ENCODE results near the gene BDNF. TPM values are rescaled to one million over a fixed set of nuclear protein-coding genes. Genes with fewer than 3 reads are reported as not detected.

The BDNF gene
- total and polyA plus RNA-seq, 2 donors = 0.24 to 0.52 TPM

GRCh38 chr11:27615833-27616232, 84.4 kb downstream of the BDNF start:
- WGBS = 97% methylated on average over 5 of the region's 5 CpGs
- no peaks in the 10 kb centered on the region for H3K36me3 ChIP-seq (ENCODE audit: control insufficient read depth in 2 of 2, insufficient read depth in 2 of 2, low read length in 1 of 2)
- no peaks in the 10 kb centered on the region for H3K27me3 ChIP-seq (ENCODE audit: control insufficient read depth in 2 of 2, insufficient read depth in 1 of 2, low read length in 1 of 2)
- H3K4me1 ChIP-seq (ENCODE audit: control insufficient read depth in 2 of 2, insufficient read depth in 2 of 2, low read length in 2 of 2) = no peaks in the 10 kb centered on the region
- no peak overlapping the region for H3K4me3 ChIP-seq (ENCODE audit: low read length in 2 of 2)
- H3K27ac ChIP-seq (ENCODE audit: low read depth in 1 of 2, low read length in 1 of 2) = no peak overlapping the region
- no peaks in the 10 kb centered on the region for H3K9me3 ChIP-seq (ENCODE audit: control insufficient read depth in 2 of 2, insufficient read depth in 1 of 2, low read length in 1 of 2)
- DNase-seq (ENCODE audit: low read depth in 6 of 9, low spot score in 9 of 9) = no peak

- Histone ChIP-seq H3K27ac (ENCODE audit: low read depth in 1 of 2, low read length in 1 of 2) (no peak overlapping the region), H3K9me3 (ENCODE audit: control insufficient read depth in 2 of 2, insufficient read depth in 1 of 2, low read length in 1 of 2) (no peaks in the 10 kb centered on the region), H3K27me3 (ENCODE audit: control insufficient read depth in 2 of 2, insufficient read depth in 1 of 2, low read length in 1 of 2) (no peaks in the 10 kb centered on the region), H3K36me3 (ENCODE audit: control insufficient read depth in 2 of 2, insufficient read depth in 2 of 2, low read length in 1 of 2) (no peaks in the 10 kb centered on the region), H3K4me1 (ENCODE audit: control insufficient read depth in 2 of 2, insufficient read depth in 2 of 2, low read length in 2 of 2) (no peaks in the 10 kb centered on the region), H3K4me3 (ENCODE audit: low read length in 2 of 2) (no peak overlapping the region)
- DNase-seq (ENCODE audit: low read depth in 6 of 9, low spot score in 9 of 9) = no peak
Measured at GRCh38 chr11:27614092-27614491, 86.2 kb downstream of the BDNF start.

GRCh38 chr11:27612932-27613880, 87.0 kb downstream of the BDNF start:
- Histone ChIP-seq H3K36me3 (ENCODE audit: control insufficient read depth in 2 of 2, insufficient read depth in 2 of 2, low read length in 1 of 2) (no peaks in the 10 kb centered on the region), H3K27me3 (ENCODE audit: control insufficient read depth in 2 of 2, insufficient read depth in 1 of 2, low read length in 1 of 2) (no peaks in the 10 kb centered on the region), H3K27ac (ENCODE audit: low read depth in 1 of 2, low read length in 1 of 2) (no peak overlapping the region), H3K4me1 (ENCODE audit: control insufficient read depth in 2 of 2, insufficient read depth in 2 of 2, low read length in 2 of 2) (no peaks in the 10 kb centered on the region), H3K4me3 (ENCODE audit: low read length in 2 of 2) (no peak overlapping the region), H3K9me3 (ENCODE audit: control insufficient read depth in 2 of 2, insufficient read depth in 1 of 2, low read length in 1 of 2) (no peaks in the 10 kb centered on the region)
- no peak for DNase-seq (ENCODE audit: low read depth in 6 of 9, low spot score in 9 of 9)
- WGBS = 94% methylated on average over 9 of the region's 9 CpGs

GRCh38 chr11:27611947-27612455, 88.3 kb downstream of the BDNF start:
- Histone ChIP-seq H3K36me3 (ENCODE audit: control insufficient read depth in 2 of 2, insufficient read depth in 2 of 2, low read length in 1 of 2) (no peaks in the 10 kb centered on the region), H3K4me3 (ENCODE audit: low read length in 2 of 2) (no peak overlapping the region), H3K4me1 (ENCODE audit: control insufficient read depth in 2 of 2, insufficient read depth in 2 of 2, low read length in 2 of 2) (no peaks in the 10 kb centered on the region), H3K27ac (ENCODE audit: low read depth in 1 of 2, low read length in 1 of 2) (no peak overlapping the region), H3K27me3 (ENCODE audit: control insufficient read depth in 2 of 2, insufficient read depth in 1 of 2, low read length in 1 of 2) (no peaks in the 10 kb centered on the region), H3K9me3 (ENCODE audit: control insufficient read depth in 2 of 2, insufficient read depth in 1 of 2, low read length in 1 of 2) (no peaks in the 10 kb centered on the region)
- WGBS = 94% methylated on average over 3 of the region's 3 CpGs
- no peak for DNase-seq (ENCODE audit: low read depth in 6 of 9, low spot score in 9 of 9)

GRCh38 chr11:27611390-27611789, 88.9 kb downstream of the BDNF start:
- Histone ChIP-seq H3K9me3 (ENCODE audit: control insufficient read depth in 2 of 2, insufficient read depth in 1 of 2, low read length in 1 of 2) (no peaks in the 10 kb centered on the region), H3K27ac (ENCODE audit: low read depth in 1 of 2, low read length in 1 of 2) (no peak overlapping the region), H3K4me3 (ENCODE audit: low read length in 2 of 2) (no peak overlapping the region), H3K27me3 (ENCODE audit: control insufficient read depth in 2 of 2, insufficient read depth in 1 of 2, low read length in 1 of 2) (no peaks in the 10 kb centered on the region), H3K4me1 (ENCODE audit: control insufficient read depth in 2 of 2, insufficient read depth in 2 of 2, low read length in 2 of 2) (no peaks in the 10 kb centered on the region), H3K36me3 (ENCODE audit: control insufficient read depth in 2 of 2, insufficient read depth in 2 of 2, low read length in 1 of 2) (no peaks in the 10 kb centered on the region)
- 97% methylated on average over 1 of the region's 1 CpG for WGBS
- no peak for DNase-seq (ENCODE audit: low read depth in 6 of 9, low spot score in 9 of 9)

- H3K36me3 ChIP-seq (ENCODE audit: control insufficient read depth in 2 of 2, insufficient read depth in 2 of 2, low read length in 1 of 2) = no peaks in the 10 kb centered on the region
- no peak overlapping the region for H3K27ac ChIP-seq (ENCODE audit: low read depth in 1 of 2, low read length in 1 of 2)
- H3K9me3 ChIP-seq (ENCODE audit: control insufficient read depth in 2 of 2, insufficient read depth in 1 of 2, low read length in 1 of 2) = no peaks in the 10 kb centered on the region
- H3K4me3 ChIP-seq (ENCODE audit: low read length in 2 of 2) = no peak overlapping the region
- no peaks in the 10 kb centered on the region for H3K27me3 ChIP-seq (ENCODE audit: control insufficient read depth in 2 of 2, insufficient read depth in 1 of 2, low read length in 1 of 2)
- H3K4me1 ChIP-seq (ENCODE audit: control insufficient read depth in 2 of 2, insufficient read depth in 2 of 2, low read length in 2 of 2) = no peaks in the 10 kb centered on the region
- DNase-seq (ENCODE audit: low read depth in 6 of 9, low spot score in 9 of 9) = no peak
Measured at GRCh38 chr11:27610946-27611345, 89.3 kb downstream of the BDNF start.

GRCh38 chr11:27610280-27610679, 90.0 kb downstream of the BDNF start:
- H3K36me3 ChIP-seq (ENCODE audit: control insufficient read depth in 2 of 2, insufficient read depth in 2 of 2, low read length in 1 of 2) = no peaks in the 10 kb centered on the region
- 92% methylated on average over 3 of the region's 3 CpGs for WGBS
- H3K9me3 ChIP-seq (ENCODE audit: control insufficient read depth in 2 of 2, insufficient read depth in 1 of 2, low read length in 1 of 2) = no peaks in the 10 kb centered on the region
- H3K27ac ChIP-seq (ENCODE audit: low read depth in 1 of 2, low read length in 1 of 2) = no peak overlapping the region
- no peaks in the 10 kb centered on the region for H3K27me3 ChIP-seq (ENCODE audit: control insufficient read depth in 2 of 2, insufficient read depth in 1 of 2, low read length in 1 of 2)
- H3K4me1 ChIP-seq (ENCODE audit: control insufficient read depth in 2 of 2, insufficient read depth in 2 of 2, low read length in 2 of 2) = no peaks in the 10 kb centered on the region
- H3K4me3 ChIP-seq (ENCODE audit: low read length in 2 of 2) = no peak overlapping the region
- DNase-seq (ENCODE audit: low read depth in 6 of 9, low spot score in 9 of 9) = no peak

GRCh38 chr11:27608951-27609350, 91.3 kb downstream of the BDNF start:
- Histone ChIP-seq H3K27me3 (ENCODE audit: control insufficient read depth in 2 of 2, insufficient read depth in 1 of 2, low read length in 1 of 2) (no peaks in the 10 kb centered on the region), H3K36me3 (ENCODE audit: control insufficient read depth in 2 of 2, insufficient read depth in 2 of 2, low read length in 1 of 2) (no peaks in the 10 kb centered on the region), H3K4me3 (ENCODE audit: low read length in 2 of 2) (no peak overlapping the region), H3K27ac (ENCODE audit: low read depth in 1 of 2, low read length in 1 of 2) (no peak overlapping the region), H3K9me3 (ENCODE audit: control insufficient read depth in 2 of 2, insufficient read depth in 1 of 2, low read length in 1 of 2) (no peaks in the 10 kb centered on the region), H3K4me1 (ENCODE audit: control insufficient read depth in 2 of 2, insufficient read depth in 2 of 2, low read length in 2 of 2) (no peaks in the 10 kb centered on the region)
- WGBS = 94% methylated on average over 2 of the region's 2 CpGs
- no peak for DNase-seq (ENCODE audit: low read depth in 6 of 9, low spot score in 9 of 9)

- Histone ChIP-seq H3K36me3 (ENCODE audit: control insufficient read depth in 2 of 2, insufficient read depth in 2 of 2, low read length in 1 of 2) (no peaks in the 10 kb centered on the region), H3K27me3 (ENCODE audit: control insufficient read depth in 2 of 2, insufficient read depth in 1 of 2, low read length in 1 of 2) (no peaks in the 10 kb centered on the region)
Measured at GRCh38 chr11:27605422-27605821, 94.8 kb downstream of the BDNF start.

More at GRCh38 chr11:27605422-27605821, 94.8 kb downstream of the BDNF start:
- H3K27ac ChIP-seq (ENCODE audit: low read depth in 1 of 2, low read length in 1 of 2) = no peak overlapping the region
- DNase-seq (ENCODE audit: low read depth in 6 of 9, low spot score in 9 of 9) = no peak
- no peaks in the 10 kb centered on the region for H3K9me3 ChIP-seq (ENCODE audit: control insufficient read depth in 2 of 2, insufficient read depth in 1 of 2, low read length in 1 of 2)
- no peak overlapping the region for H3K4me3 ChIP-seq (ENCODE audit: low read length in 2 of 2)
- no peaks in the 10 kb centered on the region for H3K4me1 ChIP-seq (ENCODE audit: control insufficient read depth in 2 of 2, insufficient read depth in 2 of 2, low read length in 2 of 2)

Measured in thymus (tissue), 11 donors.